Fibroblast of lung (primary cell): ENCODE data around the gene WDR90.

Source experiments
- CTCF ChIP-seq, 2 donors: IDR thresholded peaks in 1 of 2; conservative IDR thresholded peaks in 1 of 2; 1 replicate in 1 of 2; 2 replicates in 1 of 2; pipeline ENCODE4 v1.5.1; 2011 to 2012; ENCODE audit warnings: low read length in 2 of 2, control low read depth in 1 of 2, inconsistent platforms in 1 of 2, low read depth in 1 of 2, mild to moderate bottlenecking in 1 of 2
- EZH2 ChIP-seq: IDR thresholded peaks from 2 replicates; pipeline ENCODE4 v1.5.1; 2012; ENCODE audit warnings: low read length, control low read depth, mild to moderate bottlenecking; ENCODE audit errors: missing control alignments

GRCh38 chr16:689175-689897 lies 40.2 kb downstream of the WDR90 start:
- no peak for TF ChIP-seq CTCF (conservative IDR thresholded peaks at IDR 0.05 in 1 of 2, IDR thresholded peaks at IDR 0.05 in 1 of 2; ENCODE audit: low read depth in 1 of 2, low read length in 2 of 2)
- no peak for TF ChIP-seq EZH2
